T-cell (primary cell): ENCODE results near the gene SCIN. TPM values are rescaled to one million over a fixed set of nuclear protein-coding genes. Genes with fewer than 3 reads are reported as not detected.

Experiments
- ATAC-seq, 4 experiments: fragments of 200-7000 bp in 3 of 4; fragments of 150-1000 bp in 1 of 4; cut with Tn5 transposase; replicated peaks in 1 of 4; 1 replicate in 3 of 4; 2 replicates in 1 of 4; pipeline ENCODE4 v1.10.0; 2021; ENCODE audit warnings: moderate library complexity in 3 of 4, mild to moderate bottlenecking in 2 of 4, moderate number of reproducible peaks in 1 of 4
- CTCF ChIA-PET, 2 donors: fragments of 300-600 bp; sonication (Branson Sonifier 250); formaldehyde crosslinking; loops; one replicate each; lab custom pipeline; 2022; ENCODE audit warnings: antibody characterized with exemption in 2 of 2; lab: Charles Lee
- POLR2A ChIA-PET, 2 donors: fragments of 300-600 bp; sonication (Branson Sonifier 250); formaldehyde crosslinking; loops; one replicate each; lab custom pipeline; 2022; ENCODE audit warnings: antibody characterized with exemption in 2 of 2; lab: Charles Lee
- DNase-seq, 35 experiments: peaks; one replicate each; pipeline versions ENCODE4 v3.0.0 to v3.0.0-alpha.2; 2013 to 2023
- H3K27ac ChIP-seq: one replicate; pipeline ENCODE4 v1.5.1; 2013; ENCODE audit warnings: low read length
- H3K27me3 ChIP-seq, 2 experiments: replicated peaks in 1 of 2; 1 replicate in 1 of 2; 2 replicates in 1 of 2; pipeline versions ENCODE4 v1.6.1 to v1.7.0; 2013; ENCODE audit warnings: low read length in 1 of 2, mixed read lengths in 1 of 2; ENCODE audit not compliant: control insufficient read depth in 2 of 2, insufficient read depth in 2 of 2; ENCODE audit errors: extremely low read depth in 1 of 2
- H3K36me3 ChIP-seq, 2 donors: 1 replicate in 1 of 2; 2 replicates in 1 of 2; pipeline versions ENCODE4 v1.6.1 to v1.7.0; 2013; ENCODE audit warnings: low read length in 1 of 2; ENCODE audit not compliant: control insufficient read depth in 2 of 2, insufficient read depth in 1 of 2; ENCODE audit errors: extremely low read depth in 1 of 2
- H3K4me1 ChIP-seq, 2 experiments: 1 replicate in 1 of 2; 2 replicates in 1 of 2; pipeline versions ENCODE4 v1.6.1 to v1.7.0; 2013; ENCODE audit warnings: low read length in 2 of 2, mixed read lengths in 1 of 2; ENCODE audit not compliant: insufficient read depth in 2 of 2, control insufficient read depth in 1 of 2; ENCODE audit errors: extremely low read depth in 1 of 2
- H3K4me3 ChIP-seq, 2 donors: 1 replicate in 1 of 2; 2 replicates in 1 of 2; pipeline versions ENCODE4 v1.5.1 to v1.7.0; 2013; ENCODE audit warnings: mild to moderate bottlenecking in 2 of 2, low read length in 1 of 2, moderate library complexity in 1 of 2; ENCODE audit not compliant: control insufficient read depth in 1 of 2; ENCODE audit errors: extremely low read depth in 1 of 2
- H3K9me3 ChIP-seq: 2 replicates; pipeline ENCODE4 v1.7.0; 2013
- H3K27ac Mint-ChIP-seq, 2 donors: one replicate each; pipeline ENCODE4 v1.8.0; 2020 to 2021; ENCODE audit warnings: mild to moderate bottlenecking in 2 of 2, mixed read lengths in 2 of 2
- H3K27me3 Mint-ChIP-seq, 2 donors: one replicate each; pipeline ENCODE4 v1.8.0; 2021 to 2022; ENCODE audit warnings: mixed read lengths in 2 of 2
- H3K36me3 Mint-ChIP-seq: one replicate; pipeline ENCODE4 v1.8.0; 2021; ENCODE audit warnings: mixed read lengths
- H3K4me1 Mint-ChIP-seq, 3 donors: one replicate each; pipeline ENCODE4 v1.8.0; 2020 to 2022; ENCODE audit warnings: mixed read lengths in 3 of 3, mild to moderate bottlenecking in 1 of 3
- H3K4me3 Mint-ChIP-seq, 3 donors: one replicate each; pipeline ENCODE4 v1.8.0; 2020 to 2022; ENCODE audit warnings: mild to moderate bottlenecking in 3 of 3, mixed read lengths in 3 of 3, moderate library complexity in 3 of 3
- H3K9me3 Mint-ChIP-seq, 3 donors: one replicate each; pipeline ENCODE4 v1.8.0; 2020 to 2022; ENCODE audit warnings: mixed read lengths in 3 of 3
- WGBS: methylation state at CpG from one replicate; pipeline ENCODE4 v1.1.5; 2013; ENCODE audit warnings: missing lambda C conversion rate; ENCODE audit not compliant: insufficient coverage; 5-methylcytosine and 5-hydroxymethylcytosine counted together
- total RNA-seq, 35 experiments: library from RNA in 6 of 35; stranded (reverse) in 6 of 35; fragments of 120-200 nt in 1 of 35; gene quantifications; one replicate each; pipeline versions ENCODE4 v1.2.1 to v1.2.4 and lab custom pipeline; 2013 to 2026

Gene SCIN
- total RNA-seq, 5 donors from 2014 or later (not counting 1 experiment from before 2014, with no cell fraction given) = 0.05 to 0.57 (median 0.14) TPM; not detected in 1

- DNase-seq = no peak
- CTCF ChIA-PET = no interaction called here
- H3K36me3 Mint-ChIP-seq = no peaks in the 10 kb centered on the region
- 86% methylated on average over 4 of the region's 5 CpGs for WGBS
- no peak overlapping the region for H3K27ac Mint-ChIP-seq
- no peak overlapping the region for H3K4me3 ChIP-seq
- H3K9me3 ChIP-seq = no peaks in the 10 kb centered on the region
- H3K36me3 ChIP-seq = no peaks in the 10 kb centered on the region
- ATAC-seq = no peak
- H3K4me1 ChIP-seq = peaks cover 0 to 18% of the 10 kb centered on the region in 2 experiments
- no peak overlapping the region for H3K27ac ChIP-seq
- H3K9me3 Mint-ChIP-seq = no peaks in the 10 kb centered on the region
- POLR2A ChIA-PET = interaction anchor here in 1 of 2 donors (0.6 kb wide), 1 partner anchor 1091 kb away, joined by 3 read pairs; no protein-coding TSS in a partner anchor
- H3K27me3 Mint-ChIP-seq = peaks cover 36 to 38% of the 10 kb centered on the region in 2 donors
- H3K4me3 Mint-ChIP-seq = no peak overlapping the region
- H3K4me1 Mint-ChIP-seq = peaks cover 10 to 17% (median 15%) of the 10 kb centered on the region in 3 donors
- peaks cover 5 to 18% of the 10 kb centered on the region in 2 experiments for H3K27me3 ChIP-seq
Observed at GRCh38 chr7:12571691-12572090, 1.2 kb downstream of the SCIN start.

GRCh38 chr7:12572941-12573575 is 2.5 kb downstream of the SCIN start:
- 67% methylated on average over 1 of the region's 2 CpGs for WGBS
- Mint-ChIP-seq H3K36me3 (no peaks in the 10 kb centered on the region), H3K27me3 (peaks cover 34 to 35% of the 10 kb centered on the region in 2 donors), H3K9me3 (no peaks in the 10 kb centered on the region), H3K27ac (no peak overlapping the region), H3K4me1 (peaks cover 10 to 17% (median 15%) of the 10 kb centered on the region in 3 donors), H3K4me3 (no peak overlapping the region)
- Histone ChIP-seq H3K4me3 (no peak overlapping the region), H3K27me3 (peaks cover 5 to 18% of the 10 kb centered on the region in 2 experiments), H3K36me3 (no peaks in the 10 kb centered on the region), H3K4me1 (peaks cover 0 to 18% of the 10 kb centered on the region in 2 experiments), H3K9me3 (no peaks in the 10 kb centered on the region), H3K27ac (no peak overlapping the region)
- ATAC-seq (no peak), DNase-seq (no peak)
- CTCF ChIA-PET = no interaction called here
- POLR2A ChIA-PET = no interaction called here

GRCh38 chr7:12573885-12574284 is 3.4 kb downstream of the SCIN start:
- H3K36me3 ChIP-seq = no peaks in the 10 kb centered on the region
- H3K27me3 ChIP-seq = peaks cover 3 to 18% of the 10 kb centered on the region in 2 experiments
- no peak for DNase-seq
- WGBS = no CpG with 5 or more reads among the region's 1 CpG
- CTCF ChIA-PET = no interaction called here
- POLR2A ChIA-PET = no interaction called here
- no peak overlapping the region for H3K4me3 ChIP-seq
- Mint-ChIP-seq H3K27me3 (peaks cover 28 to 30% of the 10 kb centered on the region in 2 donors), H3K9me3 (no peaks in the 10 kb centered on the region), H3K27ac (no peak overlapping the region), H3K36me3 (no peaks in the 10 kb centered on the region), H3K4me1 (peaks cover 10 to 17% (median 15%) of the 10 kb centered on the region in 3 donors), H3K4me3 (no peak overlapping the region)
- H3K27ac ChIP-seq = no peak overlapping the region
- ATAC-seq = no peak
- H3K9me3 ChIP-seq = no peaks in the 10 kb centered on the region
- peaks cover 0 to 18% of the 10 kb centered on the region in 2 experiments for H3K4me1 ChIP-seq

GRCh38 chr7:12578930-12579640 is 8.6 kb downstream of the SCIN start:
- no peak overlapping the region for H3K4me3 Mint-ChIP-seq
- WGBS = 84% methylated on average over 3 of the region's 8 CpGs
- ATAC-seq (no peak), DNase-seq (no peak)
- no peaks in the 10 kb centered on the region for H3K4me1 ChIP-seq
- H3K4me1 Mint-ChIP-seq = no peaks in the 10 kb centered on the region
- no peaks in the 10 kb centered on the region for H3K36me3 ChIP-seq
- H3K27ac Mint-ChIP-seq = no peak overlapping the region
- peaks cover 4 to 7% of the 10 kb centered on the region in 2 donors for H3K27me3 Mint-ChIP-seq
- no peaks in the 10 kb centered on the region for H3K27me3 ChIP-seq
- H3K27ac ChIP-seq = no peak overlapping the region
- ChIA-PET CTCF (no interaction called here), POLR2A (no interaction called here)
- no peaks in the 10 kb centered on the region for H3K9me3 ChIP-seq
- H3K4me3 ChIP-seq = no peak overlapping the region
- no peaks in the 10 kb centered on the region for H3K9me3 Mint-ChIP-seq
- H3K36me3 Mint-ChIP-seq = no peaks in the 10 kb centered on the region

- H3K27me3 ChIP-seq = no peaks in the 10 kb centered on the region
- H3K36me3 Mint-ChIP-seq = no peaks in the 10 kb centered on the region
- 80% methylated on average over 1 of the region's 3 CpGs for WGBS
- DNase-seq (no peak), ATAC-seq (no peak)
- no peaks in the 10 kb centered on the region for H3K4me1 ChIP-seq
- H3K9me3 Mint-ChIP-seq = no peaks in the 10 kb centered on the region
- no peak overlapping the region for H3K27ac Mint-ChIP-seq
- no peaks in the 10 kb centered on the region for H3K4me1 Mint-ChIP-seq
- no peaks in the 10 kb centered on the region for H3K36me3 ChIP-seq
- peaks cover 11 to 13% of the 10 kb centered on the region in 2 donors for H3K27me3 Mint-ChIP-seq
- H3K4me3 ChIP-seq = no peak overlapping the region
- no peaks in the 10 kb centered on the region for H3K9me3 ChIP-seq
- no peak overlapping the region for H3K27ac ChIP-seq
- ChIA-PET CTCF (interaction anchor here (0.7 kb wide), 2 partner anchors 87 to 1019 kb away, joined by 3 read pairs; no protein-coding TSS in a partner anchor), POLR2A (no interaction called here)
- H3K4me3 Mint-ChIP-seq = no peak overlapping the region
Observed at GRCh38 chr7:12581897-12582296, 11.4 kb downstream of the SCIN start.

GRCh38 chr7:12582362-12582761 is 11.8 kb downstream of the SCIN start:
- Mint-ChIP-seq H3K4me1 (no peaks in the 10 kb centered on the region), H3K27ac (no peak overlapping the region), H3K36me3 (no peaks in the 10 kb centered on the region), H3K9me3 (no peaks in the 10 kb centered on the region), H3K4me3 (no peak overlapping the region), H3K27me3 (peaks cover 10 to 11% of the 10 kb centered on the region in 2 donors)
- POLR2A ChIA-PET = no interaction called here
- Histone ChIP-seq H3K4me1 (no peaks in the 10 kb centered on the region), H3K27ac (no peak overlapping the region), H3K36me3 (no peaks in the 10 kb centered on the region), H3K9me3 (no peaks in the 10 kb centered on the region), H3K4me3 (no peak overlapping the region), H3K27me3 (no peaks in the 10 kb centered on the region)
- CTCF ChIA-PET = no interaction called here
- ATAC-seq (no peak), DNase-seq (no peak)
- 70% methylated on average over 2 of the region's 3 CpGs for WGBS
